ENCODE results near the gene ZSWIM1.
"Not testable (repeated sequence)": the region's sequence is repeated elsewhere in the genome, so short reads cannot be mapped to it uniquely, and the experiment has no call there.

Gene ZSWIM1

DNA sequence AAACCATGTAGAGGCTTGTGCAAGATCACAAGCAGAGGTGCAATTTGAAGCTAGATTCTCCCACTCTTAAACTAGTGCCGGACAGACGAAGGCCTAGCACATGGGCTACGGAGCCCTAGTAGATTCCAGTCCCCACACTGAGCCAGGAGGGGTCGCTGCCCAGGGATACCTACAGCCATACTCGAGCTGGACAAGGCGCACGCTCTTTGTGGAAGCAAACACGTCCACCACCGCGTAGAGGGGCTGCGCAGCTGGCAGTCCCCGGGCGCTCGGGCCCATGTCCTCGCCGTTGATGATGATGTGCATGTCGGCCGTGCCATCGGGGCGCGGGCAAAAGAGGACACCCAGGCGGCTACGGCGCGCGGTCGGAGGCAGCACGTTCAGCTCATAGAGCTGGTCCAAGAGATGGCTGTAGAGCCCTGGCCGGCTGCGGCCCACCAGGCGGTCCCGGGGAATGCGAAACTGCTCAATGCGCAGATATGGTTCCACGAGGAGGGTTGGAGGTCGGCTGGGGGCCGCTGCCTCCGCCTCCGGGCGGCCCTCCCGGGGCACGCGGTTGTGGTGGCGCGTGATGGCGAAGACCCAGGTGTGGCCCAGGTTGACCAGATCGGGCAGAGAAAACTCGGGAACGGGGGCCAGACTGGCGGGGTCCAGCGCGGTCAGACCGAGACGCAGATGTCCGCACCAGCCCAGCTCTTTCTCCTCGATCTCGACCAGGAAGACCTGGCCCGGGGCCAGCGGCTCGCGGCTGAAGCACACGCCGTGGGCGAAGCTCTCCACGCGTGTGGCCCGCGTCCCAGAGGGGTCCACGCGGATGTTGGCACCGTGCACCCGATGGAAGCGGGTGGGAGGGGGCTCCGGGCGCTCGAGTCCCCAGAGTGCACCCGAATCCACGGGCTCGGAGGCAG is 9.3 kb downstream of the ZSWIM1 start:
- DNase-seq (ENCODE audit: low read depth): no peak

DNA sequence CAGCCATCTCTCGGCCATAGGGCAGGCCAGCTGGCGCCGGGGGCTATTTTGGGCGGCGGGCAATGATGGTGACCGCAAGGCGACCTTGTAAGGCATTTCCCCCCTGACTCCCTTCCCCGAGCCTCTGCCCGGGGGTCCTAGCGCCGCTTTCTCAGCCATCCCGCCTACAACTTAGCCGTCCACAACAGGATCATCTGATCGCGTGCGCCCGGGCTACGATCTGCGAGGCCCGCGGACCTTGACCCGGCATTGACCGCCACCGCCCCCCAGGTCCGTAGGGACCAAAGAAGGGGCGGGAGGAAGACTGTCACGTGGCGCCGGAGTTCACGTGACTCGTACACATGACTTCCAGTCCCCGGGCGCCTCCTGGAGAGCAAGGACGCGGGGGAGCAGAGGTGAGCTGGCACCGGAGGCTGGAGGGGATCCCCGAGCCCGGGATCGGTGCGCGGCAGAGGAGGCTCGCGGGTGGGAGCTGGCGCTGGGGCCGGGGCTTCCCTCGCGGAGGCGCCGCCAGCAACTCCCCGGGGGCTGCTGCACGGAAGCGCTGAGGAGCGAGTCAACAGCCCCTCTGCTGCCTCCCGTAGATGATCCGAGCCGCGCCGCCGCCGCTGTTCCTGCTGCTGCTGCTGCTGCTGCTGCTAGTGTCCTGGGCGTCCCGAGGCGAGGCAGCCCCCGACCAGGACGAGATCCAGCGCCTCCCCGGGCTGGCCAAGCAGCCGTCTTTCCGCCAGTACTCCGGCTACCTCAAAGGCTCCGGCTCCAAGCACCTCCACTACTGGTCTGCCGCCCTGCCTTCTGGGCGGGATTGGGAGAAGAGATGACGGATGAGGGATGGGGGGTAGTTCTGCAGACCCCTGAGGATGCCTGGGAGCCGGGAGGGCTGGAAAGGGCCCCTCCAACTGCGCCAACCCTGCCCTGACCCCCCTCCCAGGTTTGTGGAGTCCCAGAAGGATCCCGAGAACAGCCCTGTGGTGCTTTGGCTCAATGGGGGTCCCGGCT is 10.3 kb downstream of the ZSWIM1 start, which contains the start of the genes CTSA and NEURL2:
CTSA (plus strand) TSS at position 351 of the 999 bp plus-strand sequence; CDS start at position 585, 234 bp downstream.
NEURL2 (minus strand) TSS at position 224 of the 999 bp plus-strand sequence; CDS start at position 7, 217 bp downstream.
- DNase-seq (ENCODE audit: low read depth): peak; percentile 72

DNA sequence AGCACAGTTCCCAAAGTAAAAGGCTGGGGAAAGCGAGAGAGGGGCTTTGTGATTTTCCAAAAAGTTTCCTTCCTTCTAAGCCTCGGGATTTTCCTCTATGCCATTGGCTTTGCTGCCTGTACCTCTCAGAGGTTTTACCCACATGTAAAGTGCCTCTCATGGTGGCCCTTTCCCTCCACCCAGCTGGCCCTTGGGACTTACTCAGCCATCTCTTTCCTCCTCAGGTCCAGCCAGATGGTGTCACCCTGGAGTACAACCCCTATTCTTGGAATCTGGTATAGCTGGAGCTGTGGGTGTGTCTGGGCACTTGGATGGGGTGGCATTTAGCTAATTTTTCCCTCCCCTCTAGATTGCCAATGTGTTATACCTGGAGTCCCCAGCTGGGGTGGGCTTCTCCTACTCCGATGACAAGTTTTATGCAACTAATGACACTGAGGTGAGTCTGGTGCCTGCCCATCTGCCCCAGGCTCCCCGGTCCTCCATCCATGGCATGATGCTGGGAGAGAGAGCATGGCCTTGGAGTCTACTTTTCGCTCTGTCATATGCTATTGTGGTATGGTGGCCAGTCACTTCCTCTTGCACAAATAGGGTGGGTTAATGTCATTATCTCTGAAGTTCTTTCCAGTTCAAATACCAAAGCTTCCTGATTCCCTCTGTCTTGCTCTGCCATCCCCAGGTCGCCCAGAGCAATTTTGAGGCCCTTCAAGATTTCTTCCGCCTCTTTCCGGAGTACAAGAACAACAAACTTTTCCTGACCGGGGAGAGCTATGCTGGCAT is 11.2 kb downstream of the ZSWIM1 start:
- DNase-seq (ENCODE audit: low read depth): no peak

DNA sequence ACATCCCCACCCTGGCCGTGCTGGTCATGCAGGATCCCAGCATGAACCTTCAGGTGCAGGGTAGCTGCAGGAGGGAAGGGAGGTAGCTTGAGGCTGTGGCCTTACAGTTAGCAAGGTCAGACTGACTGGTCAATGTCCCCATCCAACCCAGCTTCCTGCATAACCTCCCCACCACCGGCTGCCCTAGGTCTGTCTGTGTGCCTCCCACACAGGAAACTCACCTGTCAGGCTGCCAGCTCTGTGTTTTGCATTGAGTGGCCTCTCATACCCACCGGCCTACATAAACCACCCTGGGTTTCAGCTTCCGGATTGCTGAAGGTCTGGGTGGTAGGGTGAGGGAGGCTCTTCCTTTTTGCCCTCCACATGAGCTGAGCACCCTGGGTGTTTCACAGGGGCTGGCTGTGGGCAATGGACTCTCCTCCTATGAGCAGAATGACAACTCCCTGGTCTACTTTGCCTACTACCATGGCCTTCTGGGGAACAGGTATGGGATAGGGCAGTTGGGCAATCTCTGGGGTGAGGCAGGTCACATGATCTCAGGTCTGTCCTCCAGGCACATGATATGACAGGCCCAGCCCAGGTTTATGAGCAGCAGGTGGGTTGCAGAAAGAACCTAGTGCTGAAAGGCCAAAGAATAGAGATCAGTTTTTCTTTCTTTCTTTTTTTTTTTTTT is 11.9 kb downstream of the ZSWIM1 start:
- DNase-seq (ENCODE audit: low read depth): no peak

DNA sequence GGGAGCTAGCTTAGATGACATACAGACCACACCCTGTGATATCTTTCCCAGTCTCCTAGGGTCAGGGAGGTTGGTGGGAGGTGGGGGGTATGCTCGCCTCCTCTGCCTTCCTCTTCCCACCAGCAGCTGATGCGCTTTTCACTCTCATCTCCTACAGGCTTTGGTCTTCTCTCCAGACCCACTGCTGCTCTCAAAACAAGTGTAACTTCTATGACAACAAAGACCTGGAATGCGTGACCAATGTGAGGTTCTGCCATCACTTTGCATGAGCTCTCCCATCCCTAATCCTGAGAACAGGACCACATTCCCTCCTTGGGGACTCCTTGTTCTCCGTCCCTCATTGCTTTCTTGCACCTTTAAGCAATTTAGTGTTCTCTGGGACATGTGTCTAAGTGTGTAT is 12.8 kb downstream of the ZSWIM1 start:
- DNase-seq (ENCODE audit: low read depth): no peak

DNA sequence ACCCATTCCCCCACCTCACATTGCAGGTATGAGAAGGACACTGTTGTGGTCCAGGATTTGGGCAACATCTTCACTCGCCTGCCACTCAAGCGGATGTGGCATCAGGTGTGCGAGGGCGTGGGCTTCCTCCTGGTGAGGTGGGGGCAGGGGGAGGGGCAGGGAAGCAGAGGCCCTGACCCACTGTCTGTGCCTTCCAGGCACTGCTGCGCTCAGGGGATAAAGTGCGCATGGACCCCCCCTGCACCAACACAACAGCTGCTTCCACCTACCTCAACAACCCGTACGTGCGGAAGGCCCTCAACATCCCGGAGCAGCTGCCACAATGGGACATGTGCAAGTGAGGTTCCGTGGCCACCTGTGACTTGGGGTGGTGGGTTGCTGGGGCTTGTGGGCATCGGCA is 13.8 kb downstream of the ZSWIM1 start:
- no peak for DNase-seq (ENCODE audit: low read depth)

DNA sequence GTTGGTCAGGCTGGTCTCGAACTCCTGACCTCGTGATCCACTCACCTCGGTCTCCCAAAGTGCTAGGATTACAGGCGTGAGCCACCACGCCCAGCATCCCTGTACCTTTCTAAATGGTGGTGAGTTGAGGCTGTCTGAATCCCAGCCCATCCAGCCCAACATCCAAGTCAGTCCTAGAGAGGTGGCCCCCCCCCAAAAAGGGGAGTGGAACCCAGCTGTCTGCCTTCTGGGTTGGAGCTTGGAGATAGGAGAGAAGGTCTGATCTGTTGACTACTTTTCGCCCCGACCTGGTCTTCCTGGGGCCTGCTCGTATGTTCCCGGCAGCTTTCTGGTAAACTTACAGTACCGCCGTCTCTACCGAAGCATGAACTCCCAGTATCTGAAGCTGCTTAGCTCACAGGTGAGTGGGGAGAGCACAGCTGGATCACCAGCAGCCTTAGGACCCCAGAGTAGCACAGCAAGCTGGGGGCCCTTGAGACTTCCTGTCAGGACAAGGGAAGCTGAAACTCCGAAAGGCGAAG is 15.7 kb downstream of the ZSWIM1 start:
- no peak for DNase-seq (ENCODE audit: low read depth)

DNA sequence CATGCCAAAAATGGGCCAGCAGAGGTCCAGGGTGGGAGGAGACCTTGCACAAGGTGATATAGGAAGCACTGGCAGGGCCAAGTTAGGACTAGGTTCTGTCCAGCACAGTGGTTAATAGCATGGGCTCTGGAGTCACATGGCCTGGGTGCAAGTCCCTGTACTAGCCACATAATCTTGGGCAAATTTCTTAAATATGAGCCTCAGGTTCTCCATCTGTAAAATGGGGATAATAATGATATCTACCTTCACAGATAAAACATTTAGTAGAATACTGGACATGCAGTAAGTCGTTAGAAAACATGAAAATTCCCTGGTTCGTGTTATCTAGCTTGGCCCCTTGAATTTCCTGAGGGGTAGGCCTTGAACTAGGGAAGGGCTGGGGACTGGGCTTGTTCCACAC is 16.3 kb downstream of the ZSWIM1 start:
- DNase-seq (ENCODE audit: low read depth): no peak

DNA sequence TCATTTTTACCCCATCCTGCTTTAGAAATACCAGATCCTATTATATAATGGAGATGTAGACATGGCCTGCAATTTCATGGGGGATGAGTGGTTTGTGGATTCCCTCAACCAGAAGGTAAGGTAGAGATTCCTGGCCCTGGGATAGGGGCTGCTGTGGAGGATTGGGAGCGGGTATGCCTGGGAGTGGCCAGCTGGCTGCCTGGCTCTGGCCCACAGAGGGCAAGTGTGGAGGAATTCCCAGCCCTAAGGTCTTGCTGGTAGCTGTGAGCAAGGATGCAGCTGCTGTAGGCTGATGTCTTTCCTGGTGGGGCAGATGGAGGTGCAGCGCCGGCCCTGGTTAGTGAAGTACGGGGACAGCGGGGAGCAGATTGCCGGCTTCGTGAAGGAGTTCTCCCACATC is 16.7 kb downstream of the ZSWIM1 start:
- no peak for DNase-seq (ENCODE audit: low read depth)

DNA sequence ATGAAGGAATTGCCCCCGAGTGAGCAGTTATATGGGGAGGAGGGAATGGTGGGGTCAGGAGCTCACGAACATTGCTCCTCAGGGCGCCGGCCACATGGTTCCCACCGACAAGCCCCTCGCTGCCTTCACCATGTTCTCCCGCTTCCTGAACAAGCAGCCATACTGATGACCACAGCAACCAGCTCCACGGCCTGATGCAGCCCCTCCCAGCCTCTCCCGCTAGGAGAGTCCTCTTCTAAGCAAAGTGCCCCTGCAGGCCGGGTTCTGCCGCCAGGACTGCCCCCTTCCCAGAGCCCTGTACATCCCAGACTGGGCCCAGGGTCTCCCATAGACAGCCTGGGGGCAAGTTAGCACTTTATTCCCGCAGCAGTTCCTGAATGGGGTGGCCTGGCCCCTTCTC is 17.3 kb downstream of the ZSWIM1 start:
- no peak for DNase-seq (ENCODE audit: low read depth)

DNA sequence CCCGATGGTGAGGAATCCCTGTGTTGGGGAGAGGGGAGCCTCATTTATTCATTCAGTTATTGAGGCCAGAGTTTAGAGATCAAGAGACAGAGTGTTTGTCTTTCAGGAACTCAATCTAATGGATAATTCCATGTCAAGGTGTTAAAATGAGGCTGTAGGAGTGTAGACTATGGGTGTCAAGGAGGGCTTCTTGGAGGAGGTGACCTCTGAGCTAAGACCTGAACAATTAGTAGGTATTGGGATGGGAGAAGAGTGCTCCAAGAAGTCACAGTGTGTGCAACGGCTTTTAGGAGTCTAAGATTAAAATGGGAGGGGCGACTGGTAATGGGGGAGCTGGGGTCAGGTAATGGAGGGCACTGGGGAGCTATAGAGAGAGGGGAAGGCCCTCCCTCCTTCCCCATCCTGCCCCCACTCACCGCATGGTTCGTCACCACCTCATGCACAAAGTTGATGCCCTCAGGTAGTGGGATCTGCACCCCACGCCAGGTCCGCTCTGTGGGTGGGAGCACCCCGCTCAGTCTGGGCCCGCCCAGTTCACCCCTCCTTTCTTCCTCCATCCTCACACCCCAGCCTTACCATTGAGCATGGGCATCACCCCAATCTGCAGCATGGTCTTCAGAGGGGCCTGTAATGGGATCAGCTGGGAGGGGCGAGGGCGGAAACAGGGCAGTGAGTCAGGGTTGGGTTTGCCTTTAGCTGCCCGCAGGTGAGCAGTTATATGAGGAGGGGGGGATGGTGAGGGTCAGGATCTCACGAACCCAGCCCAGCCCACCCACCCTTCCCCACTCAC is 18.2 kb downstream of the ZSWIM1 start:
- no peak for DNase-seq (ENCODE audit: low read depth)

DNA sequence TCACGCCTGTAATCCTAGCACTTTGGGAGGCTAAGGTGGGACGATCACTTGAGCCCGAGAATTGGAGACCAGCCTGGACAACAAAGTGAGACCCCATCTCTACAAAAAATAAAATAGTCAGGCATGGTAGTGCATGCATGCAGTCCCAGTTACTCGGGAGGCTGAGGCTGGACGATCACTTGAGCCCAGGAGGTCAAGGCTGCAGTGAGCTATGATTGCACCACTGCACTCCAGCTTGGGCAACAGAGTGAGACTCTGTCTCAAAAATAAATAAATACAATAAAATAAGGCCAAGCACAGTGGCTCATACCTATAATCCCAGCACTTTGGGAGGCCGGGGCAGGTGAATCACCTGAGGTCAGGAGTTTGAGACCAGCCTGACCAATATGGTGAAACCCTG is 20.3 kb downstream of the ZSWIM1 start:
- DNase-seq (ENCODE audit: low read depth): not testable (repeated sequence)

DNA sequence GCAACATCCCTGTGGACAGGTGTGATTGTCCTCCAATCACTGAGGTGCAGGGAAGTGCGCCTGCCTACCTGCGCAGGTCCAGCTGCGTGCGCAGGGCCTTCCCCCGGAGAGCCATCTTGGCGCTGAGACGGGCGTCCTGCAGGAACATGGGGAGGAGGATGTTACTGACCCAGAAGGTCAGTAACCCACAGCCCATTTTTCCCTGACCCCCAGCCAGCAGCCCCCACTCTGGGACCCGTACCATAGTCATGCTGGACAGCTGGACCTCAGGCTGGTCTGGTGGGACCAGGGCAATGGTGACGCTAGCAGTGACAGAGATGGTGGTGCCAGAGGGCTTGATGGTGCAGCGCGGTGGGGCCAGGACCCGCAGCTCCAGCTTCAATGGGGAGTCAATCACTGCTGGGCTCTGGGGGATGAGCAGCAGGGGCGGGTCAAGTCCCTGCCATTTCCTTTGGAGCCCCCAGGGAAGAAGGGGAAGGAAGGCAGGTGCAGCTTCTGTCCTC is 21.2 kb downstream of the ZSWIM1 start:
- no peak for DNase-seq (ENCODE audit: low read depth)

DNA sequence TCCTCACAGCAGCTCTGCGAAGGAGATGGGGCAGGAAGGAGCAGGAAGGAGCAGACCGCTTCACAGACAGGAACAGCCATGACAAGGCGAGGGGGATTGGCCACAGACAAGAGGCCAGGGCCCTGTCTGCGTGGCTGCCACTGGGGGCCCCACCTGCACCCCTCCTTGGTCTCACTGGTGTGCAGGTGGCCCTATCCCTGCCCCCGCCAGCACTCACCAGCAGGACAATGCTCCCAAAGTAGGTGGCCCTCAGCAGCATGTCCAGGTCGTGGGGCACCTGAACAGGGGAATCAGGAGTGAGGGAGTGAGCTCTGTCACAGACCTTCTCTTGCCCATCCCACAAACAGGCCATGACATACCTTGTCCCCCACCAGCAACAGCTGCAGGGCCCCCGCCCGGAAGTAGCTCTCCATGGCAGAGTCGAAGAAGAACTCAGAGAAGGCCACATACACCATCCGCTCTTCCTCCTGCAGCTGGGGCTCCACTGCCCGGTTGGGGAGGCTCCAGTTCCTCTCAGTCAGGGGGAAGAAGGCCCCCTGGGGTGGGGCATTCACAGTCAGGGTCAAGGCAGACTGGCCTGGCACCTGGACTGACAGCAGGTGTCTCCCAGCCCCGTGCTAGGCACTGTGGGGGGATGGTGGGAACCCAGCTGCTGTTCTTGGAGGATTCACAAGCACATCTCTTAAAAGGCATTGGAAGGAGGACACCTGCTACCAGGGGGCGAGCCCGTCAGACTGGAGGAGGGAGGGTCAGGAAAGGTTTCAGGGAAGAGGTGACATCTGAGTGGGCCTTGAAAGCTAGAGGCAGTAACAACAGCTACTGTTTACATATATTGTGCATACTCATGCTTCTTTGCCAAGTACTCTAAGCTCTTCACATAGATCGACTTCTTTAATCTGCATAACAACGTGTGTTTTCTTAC is 23.8 kb downstream of the ZSWIM1 start:
- no peak for DNase-seq (ENCODE audit: low read depth)

DNA sequence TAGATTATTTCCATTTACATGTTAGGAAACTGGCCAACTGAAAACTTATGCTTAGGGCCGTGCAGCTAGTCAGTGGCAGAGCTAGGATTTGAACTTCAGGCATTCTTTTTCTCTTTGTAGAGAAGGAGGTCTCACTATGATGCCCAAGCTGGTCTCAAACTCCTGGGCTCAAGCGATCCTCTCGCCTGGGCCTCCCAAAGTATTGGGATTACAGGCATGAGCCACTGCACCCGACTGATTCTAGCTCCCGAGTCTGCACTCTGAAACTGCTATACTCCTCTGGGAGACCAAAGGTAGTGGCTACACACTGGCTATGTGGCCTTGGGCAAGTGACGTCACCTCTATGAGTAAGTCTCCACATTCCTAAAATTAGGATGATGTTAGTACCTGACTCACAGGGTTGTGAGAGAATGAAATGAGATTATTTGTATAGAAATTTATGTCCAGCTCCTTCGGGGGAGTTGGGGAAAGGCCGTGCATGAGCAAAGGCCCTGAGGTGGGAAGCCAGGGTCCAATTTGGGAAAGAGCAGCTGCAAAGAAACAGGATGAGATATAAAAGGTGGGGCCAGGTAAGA is 24.6 kb downstream of the ZSWIM1 start:
- DNase-seq (ENCODE audit: low read depth): no peak

DNA sequence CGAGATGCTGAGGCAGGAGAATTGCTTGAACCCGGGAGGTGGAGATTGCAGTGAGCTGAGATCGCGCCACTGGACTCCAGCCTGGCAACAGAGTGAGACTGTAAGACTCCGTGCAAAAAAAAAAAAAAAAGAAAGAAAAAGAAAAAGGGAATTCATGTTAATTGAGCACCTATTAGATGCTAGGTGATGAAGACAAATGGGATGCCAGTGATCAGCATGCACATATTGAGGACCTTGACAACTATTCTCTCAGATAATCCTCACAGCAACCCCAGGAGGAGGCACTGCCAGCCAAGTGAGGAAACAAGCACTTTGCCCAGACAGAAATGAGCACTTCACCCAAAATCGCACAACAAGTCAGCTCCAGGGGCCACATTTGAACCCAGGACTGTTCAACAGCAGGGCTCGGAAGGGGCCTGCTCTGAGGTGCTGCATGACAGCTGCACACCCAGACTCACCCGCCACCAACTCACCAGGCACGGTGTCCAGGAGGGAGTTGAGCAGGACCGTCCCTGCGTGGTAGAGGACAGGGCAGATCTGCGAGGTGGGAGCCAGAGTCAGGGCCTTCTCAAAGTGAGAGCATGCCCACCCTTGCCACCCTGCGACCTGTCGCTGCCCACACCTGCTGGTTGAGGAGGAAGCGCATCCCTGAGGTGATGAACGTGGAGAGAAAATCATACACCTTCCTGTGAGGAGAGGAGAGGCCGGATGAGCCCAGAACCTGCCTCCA is 26.4 kb downstream of the ZSWIM1 start:
- no peak for DNase-seq (ENCODE audit: low read depth)

DNA sequence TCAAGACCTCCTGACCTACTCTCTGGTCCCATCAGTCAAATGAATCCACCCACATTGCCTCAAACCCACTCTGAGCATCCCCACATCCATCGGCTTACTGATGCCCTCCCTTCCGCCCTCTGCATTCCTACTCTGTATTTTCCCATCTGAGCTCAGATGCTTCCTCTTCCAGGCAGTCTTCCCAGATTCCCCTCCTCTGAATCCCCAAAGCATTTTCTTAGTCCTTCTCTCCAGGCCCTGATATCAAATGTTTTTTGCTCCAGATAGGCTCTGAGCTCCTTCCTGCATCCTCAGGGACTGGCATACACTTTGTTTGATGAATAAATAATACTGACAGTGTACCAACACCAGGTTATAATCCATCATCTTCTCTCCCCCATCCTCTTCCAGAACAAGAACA is 27.1 kb downstream of the ZSWIM1 start:
- DNase-seq (ENCODE audit: low read depth): no peak

DNA sequence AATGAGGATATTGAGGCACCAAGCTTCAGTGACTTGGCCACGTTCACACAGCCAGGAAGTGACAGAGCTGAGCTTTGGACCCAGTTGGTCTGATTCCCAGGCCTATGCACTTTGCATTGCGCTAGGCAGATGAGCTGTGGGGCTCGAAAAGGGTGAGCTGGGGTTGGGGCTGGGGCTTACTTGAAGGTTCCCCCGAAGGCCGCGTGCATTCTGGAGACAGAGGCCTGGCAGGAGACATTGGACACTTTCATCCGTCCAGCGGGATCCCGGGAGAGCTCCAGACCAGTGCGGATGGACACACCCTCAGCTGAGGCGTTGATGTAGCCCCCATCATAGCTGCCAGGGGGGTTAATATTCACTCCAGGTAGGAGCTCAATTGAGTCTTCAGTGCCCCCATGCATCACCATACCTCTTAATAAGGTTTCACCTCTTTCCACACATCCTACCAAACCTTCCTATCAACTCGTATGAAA is 28.3 kb downstream of the ZSWIM1 start:
- no peak for DNase-seq (ENCODE audit: low read depth)
